GM18520 (cell line): ENCODE results near the gene B3GNT2.

ENCODE experiments used
- ATAC-seq: cut with Tn5 transposase; IDR thresholded peaks from one replicate; pipeline ENCODE4 v1.9.1; 2021; ENCODE audit not compliant: unreplicated experiment

B3GNT2 gene

GRCh38 chr2:62202729-62203128 lies 6.8 kb downstream of the B3GNT2 start:
- no peak for ATAC-seq

- ATAC-seq = no peak
Observed at GRCh38 chr2:62203459-62203858, 7.5 kb downstream of the B3GNT2 start.

- ATAC-seq = no peak
Observed at GRCh38 chr2:62204998-62205496, 9.1 kb downstream of the B3GNT2 start.

- no peak for ATAC-seq
Observed at GRCh38 chr2:62205554-62205953, 9.6 kb downstream of the B3GNT2 start.

GRCh38 chr2:62206024-62206423 lies 10.1 kb downstream of the B3GNT2 start:
- ATAC-seq = no peak

GRCh38 chr2:62207491-62207890 lies 11.6 kb downstream of the B3GNT2 start:
- ATAC-seq = no peak

GRCh38 chr2:62208074-62208757 lies 12.3 kb downstream of the B3GNT2 start:
- ATAC-seq = no peak

GRCh38 chr2:62208758-62209114 lies 12.8 kb downstream of the B3GNT2 start:
- no peak for ATAC-seq

GRCh38 chr2:62209427-62209991 lies 13.6 kb downstream of the B3GNT2 start:
- ATAC-seq = no peak

GRCh38 chr2:62215306-62216064 lies 19.6 kb downstream of the B3GNT2 start:
- ATAC-seq = no peak

- no peak for ATAC-seq
Observed at GRCh38 chr2:62216113-62216512, 20.2 kb downstream of the B3GNT2 start.

- no peak for ATAC-seq
Observed at GRCh38 chr2:62216616-62217015, 20.7 kb downstream of the B3GNT2 start.

- ATAC-seq = no peak
Observed at GRCh38 chr2:62217421-62217820, 21.5 kb downstream of the B3GNT2 start.

- ATAC-seq = no peak
Observed at GRCh38 chr2:62217970-62218369, 22.1 kb downstream of the B3GNT2 start.

GRCh38 chr2:62219407-62220159 lies 23.7 kb downstream of the B3GNT2 start:
- ATAC-seq = no peak

- ATAC-seq = no peak
Observed at GRCh38 chr2:62221141-62221540, 25.2 kb downstream of the B3GNT2 start.

- ATAC-seq = no peak
Observed at GRCh38 chr2:62222171-62222570, 26.3 kb downstream of the B3GNT2 start.

- no peak for ATAC-seq
Observed at GRCh38 chr2:62222674-62223073, 26.8 kb downstream of the B3GNT2 start.

- no peak for ATAC-seq
Observed at GRCh38 chr2:62224976-62225375, 29.1 kb downstream of the B3GNT2 start.

- no peak for ATAC-seq
Observed at GRCh38 chr2:62227386-62228075, 31.6 kb downstream of the B3GNT2 start.

GRCh38 chr2:62229082-62229605 lies 33.2 kb downstream of the B3GNT2 start:
- ATAC-seq = no peak
